Endothelial cell of umbilical vein (primary cell): ENCODE results near the gene PPP1R12C.

Experiments
- CTCF ChIP-seq, 2 donors: IDR thresholded peaks; 1 replicate in 1 of 2; 2 replicates in 1 of 2; pipeline ENCODE4 v1.5.1; 2011; ENCODE audit warnings: low read length in 2 of 2, mild to moderate bottlenecking in 2 of 2, moderate library complexity in 2 of 2, control low read depth in 1 of 2, inconsistent platforms in 1 of 2, low read depth in 1 of 2; ENCODE audit not compliant: insufficient read depth in 1 of 2; ENCODE audit errors: extremely low read depth in 1 of 2
- GATA2 ChIP-seq: IDR thresholded peaks from 2 replicates; pipeline ENCODE4 v1.7.0; 2011; ENCODE audit warnings: low read depth, mild to moderate bottlenecking, moderate library complexity, mixed read lengths, low read length; ENCODE audit not compliant: insufficient read length, insufficient read depth
- MAX ChIP-seq: IDR thresholded peaks from 2 replicates; pipeline ENCODE4 v1.6.1; 2011; ENCODE audit not compliant: insufficient read depth, insufficient read length
- POLR2A ChIP-seq: IDR thresholded peaks from 2 replicates; pipeline ENCODE4 v1.6.1; 2012; ENCODE audit warnings: low read depth, mild to moderate bottlenecking, control low read depth, low read length
- POLR2AphosphoS5 ChIP-seq: IDR thresholded peaks from 2 replicates; pipeline ENCODE4 v1.6.1; 2012; ENCODE audit warnings: low read depth, mild to moderate bottlenecking, control low read depth, low read length, moderate library complexity; ENCODE audit not compliant: insufficient read depth

- no peak for TF ChIP-seq POLR2AphosphoS5
- TF ChIP-seq CTCF (IDR thresholded peaks at IDR 0.05; ENCODE audit: extremely low read depth in 1 of 2, insufficient read depth in 1 of 2, low read depth in 1 of 2, low read length in 2 of 2): no peak
- no peak for TF ChIP-seq MAX
- no peak for TF ChIP-seq POLR2A
- TF ChIP-seq GATA2: no peak
These were observed 28.0 kb downstream of the PPP1R12C start for GRCh38 chr19:55089342-55089944.
